Astrocyte of the spinal cord (primary cell): ENCODE results near the gene SH3RF3.

Source experiments
- DNase-seq: peaks from one replicate; pipeline ENCODE4 v3.0.0; 2011; ENCODE audit warnings: low read depth, low spot score
- H3K4me3 ChIP-seq: 2 replicates; pipeline ENCODE4 v1.5.1; 2011; ENCODE audit warnings: low read depth, mild to moderate bottlenecking, low read length, moderate library complexity
- in situ Hi-C: cut with HindIII; loops from 2 replicates; pipeline ENCODE4 v1.10.0; 2017; ENCODE audit warnings: low sequenced_read_pairs
- TF ChIP-seq, protein P1 (sequence below): IDR thresholded peaks from 2 replicates; pipeline ENCODE4 v1.5.1; 2012; ENCODE audit warnings: low read depth, mild to moderate bottlenecking, low read length, inconsistent platforms

Gene SH3RF3

DNA sequence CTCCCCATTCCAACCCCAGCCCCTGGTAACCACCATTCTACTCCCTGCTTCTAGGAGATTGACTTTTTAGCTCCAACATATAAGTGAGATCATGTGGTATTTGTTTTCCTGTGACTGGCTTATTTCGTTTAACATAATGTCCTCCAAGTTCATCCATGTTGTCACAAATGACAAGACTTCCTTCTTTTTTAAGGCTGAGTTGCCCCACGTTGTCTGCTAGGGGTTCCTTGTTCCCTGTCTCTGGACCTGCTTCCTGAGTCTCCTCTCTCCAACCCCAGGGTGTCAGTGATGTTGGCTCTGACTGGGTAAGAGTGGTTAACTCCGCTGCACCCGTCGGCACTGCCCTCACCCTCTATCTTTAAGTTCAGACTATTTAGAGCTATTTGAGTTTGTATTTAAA, 175.2 kb downstream of the SH3RF3 start:
- TF ChIP-seq, protein P1, sequence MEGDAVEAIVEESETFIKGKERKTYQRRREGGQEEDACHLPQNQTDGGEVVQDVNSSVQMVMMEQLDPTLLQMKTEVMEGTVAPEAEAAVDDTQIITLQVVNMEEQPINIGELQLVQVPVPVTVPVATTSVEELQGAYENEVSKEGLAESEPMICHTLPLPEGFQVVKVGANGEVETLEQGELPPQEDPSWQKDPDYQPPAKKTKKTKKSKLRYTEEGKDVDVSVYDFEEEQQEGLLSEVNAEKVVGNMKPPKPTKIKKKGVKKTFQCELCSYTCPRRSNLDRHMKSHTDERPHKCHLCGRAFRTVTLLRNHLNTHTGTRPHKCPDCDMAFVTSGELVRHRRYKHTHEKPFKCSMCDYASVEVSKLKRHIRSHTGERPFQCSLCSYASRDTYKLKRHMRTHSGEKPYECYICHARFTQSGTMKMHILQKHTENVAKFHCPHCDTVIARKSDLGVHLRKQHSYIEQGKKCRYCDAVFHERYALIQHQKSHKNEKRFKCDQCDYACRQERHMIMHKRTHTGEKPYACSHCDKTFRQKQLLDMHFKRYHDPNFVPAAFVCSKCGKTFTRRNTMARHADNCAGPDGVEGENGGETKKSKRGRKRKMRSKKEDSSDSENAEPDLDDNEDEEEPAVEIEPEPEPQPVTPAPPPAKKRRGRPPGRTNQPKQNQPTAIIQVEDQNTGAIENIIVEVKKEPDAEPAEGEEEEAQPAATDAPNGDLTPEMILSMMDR: no peak
- in situ Hi-C loops: no loop called here
- no peak overlapping the region for H3K4me3 ChIP-seq
- no peak for DNase-seq

DNA sequence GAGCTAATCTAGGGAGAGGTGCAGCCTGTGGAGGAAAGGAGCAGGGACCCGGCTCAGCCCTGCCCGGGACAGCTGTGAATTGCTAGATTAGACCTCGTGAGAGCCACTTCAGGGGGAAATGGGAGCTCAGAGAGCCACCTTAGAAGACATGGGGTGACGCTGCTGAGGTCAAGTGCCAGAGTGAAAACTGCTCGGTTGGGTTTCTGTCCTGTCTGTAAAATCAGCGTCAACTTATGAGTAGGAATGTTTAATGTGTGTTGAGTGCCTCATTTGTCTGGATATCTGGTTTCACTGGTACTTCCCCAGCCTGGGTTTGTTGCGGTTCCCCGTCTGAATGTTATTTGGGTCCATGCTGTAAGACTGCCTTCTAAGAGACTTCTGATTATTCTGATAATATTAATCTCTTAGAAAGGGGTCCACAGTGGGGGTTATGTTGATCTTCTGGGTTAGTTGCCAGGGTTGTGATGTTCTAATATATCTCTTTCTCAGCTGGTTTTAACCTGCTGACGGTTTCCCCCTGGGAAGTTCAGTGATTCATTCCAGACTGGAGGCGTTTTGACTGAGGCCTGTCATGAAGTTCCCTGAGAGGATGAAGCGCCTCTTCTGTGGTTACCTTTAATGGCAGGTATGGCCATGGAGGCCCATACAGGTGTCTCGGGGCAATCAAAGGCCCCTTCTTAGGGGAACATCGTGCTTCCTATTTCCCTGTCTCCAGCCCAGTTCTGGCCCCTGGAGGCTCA, 175.9 kb downstream of the SH3RF3 start:
- no peak for DNase-seq
- TF ChIP-seq, protein P1: no peak
- in situ Hi-C loops: no loop called here
- H3K4me3 ChIP-seq: no peak overlapping the region

DNA sequence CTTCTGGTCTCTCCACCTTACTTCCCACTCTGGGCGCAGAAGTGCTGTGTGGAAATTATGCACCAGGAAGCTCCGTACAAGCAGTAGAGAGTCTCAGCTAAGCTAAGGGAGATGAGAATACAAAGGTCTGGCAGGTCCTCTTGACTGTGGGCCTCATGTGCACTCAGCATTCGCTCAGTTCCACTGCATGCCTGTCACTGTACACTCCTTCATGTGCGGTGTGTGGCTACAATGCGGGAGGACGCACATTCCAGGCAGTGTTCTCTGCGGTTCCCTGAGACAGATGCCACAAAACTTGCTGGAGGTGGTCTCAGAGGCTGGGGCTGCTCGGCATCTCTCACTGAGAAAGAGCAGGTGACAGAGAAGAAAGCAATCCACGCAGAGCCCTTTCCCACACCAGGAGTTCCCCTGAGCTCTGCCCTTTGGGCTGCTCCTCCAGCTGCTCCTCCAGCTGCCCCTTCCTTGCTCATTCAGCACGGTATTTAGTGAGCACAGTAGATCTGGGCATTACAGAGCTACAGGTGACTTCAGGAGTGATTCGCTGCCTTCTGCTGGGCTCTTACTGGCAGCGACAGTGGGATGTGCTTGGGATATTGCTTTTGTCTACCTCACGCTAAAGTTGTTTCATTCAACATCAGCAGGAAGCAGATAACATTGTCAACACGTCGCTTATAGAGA, 176.6 kb downstream of the SH3RF3 start:
- TF ChIP-seq, protein P1: no peak
- DNase-seq: no peak
- H3K4me3 ChIP-seq: no peak overlapping the region
- in situ Hi-C loops: no loop called here

DNA sequence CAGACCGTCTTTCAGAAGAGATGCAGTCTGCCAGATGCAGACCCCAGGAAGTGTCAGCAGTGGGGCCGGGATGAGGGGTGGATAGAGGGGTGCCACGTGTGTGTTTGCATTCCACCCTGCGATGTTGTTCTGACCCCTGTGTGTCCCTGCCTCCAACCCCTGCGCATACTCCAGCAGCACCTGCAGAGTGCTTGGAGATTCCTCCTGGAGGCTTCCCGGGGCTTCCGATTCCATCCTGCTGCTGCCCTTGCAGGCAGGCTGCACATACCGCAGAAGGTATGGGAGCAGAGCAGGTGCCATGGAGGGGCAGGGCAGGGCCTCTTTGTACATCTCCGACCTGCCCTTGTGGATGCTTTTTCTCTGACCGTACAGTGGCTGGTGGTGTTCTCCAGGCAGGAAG, 177.2 kb downstream of the SH3RF3 start:
- in situ Hi-C loops: no loop called here
- H3K4me3 ChIP-seq: no peak overlapping the region
- TF ChIP-seq, protein P1: no peak
- DNase-seq: no peak

DNA sequence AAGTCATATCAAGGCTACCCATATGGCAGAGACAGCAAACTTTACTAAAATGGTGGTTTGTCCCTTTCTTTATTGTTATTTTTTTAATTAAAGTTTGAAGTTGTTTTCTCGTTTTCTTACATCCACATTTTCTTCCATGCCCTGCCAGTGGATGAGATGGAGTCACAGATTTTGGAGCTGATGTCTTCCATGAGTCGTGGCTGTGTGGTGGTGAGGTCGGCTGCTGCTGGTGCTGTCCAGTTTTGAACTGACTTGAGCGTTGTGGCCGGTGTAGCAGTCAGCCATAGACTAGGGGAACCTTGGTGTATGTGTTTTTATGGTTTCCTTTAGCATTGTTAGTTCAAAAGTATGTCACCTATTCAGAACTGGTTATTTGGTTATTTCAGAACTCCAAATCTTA, 182.8 kb downstream of the SH3RF3 start:
- DNase-seq: no peak
- in situ Hi-C loops: no loop called here

DNA sequence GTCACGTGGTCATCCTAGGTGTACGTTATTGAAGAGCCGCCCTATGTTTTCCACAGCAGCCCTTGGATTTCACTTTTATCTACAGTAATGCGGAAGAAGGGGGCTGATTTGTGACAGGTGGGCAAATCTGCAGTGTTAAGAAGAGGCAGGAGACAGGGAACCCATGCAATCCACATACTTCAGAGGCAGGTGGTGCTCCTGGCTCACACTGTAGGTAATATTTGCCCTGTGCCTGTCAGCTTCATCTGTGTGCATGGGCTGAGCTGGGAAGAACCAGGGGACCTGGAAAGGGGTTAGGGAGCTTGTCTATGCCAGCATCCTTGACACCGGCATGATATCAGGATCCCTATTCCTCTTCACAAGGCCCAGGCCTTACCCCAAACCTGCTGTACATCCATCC, 183.9 kb downstream of the SH3RF3 start:
- no peak overlapping the region for H3K4me3 ChIP-seq
- in situ Hi-C loops: no loop called here
- DNase-seq: no peak
- TF ChIP-seq, protein P1: no peak

More for the DNA sequence above, 182.8 kb downstream of the SH3RF3 start:
- TF ChIP-seq, protein P1: no peak
- no peak overlapping the region for H3K4me3 ChIP-seq
